Measurements from ENCODE around the gene GFER.

GRCh38 chr16:1990351-1991134 is 6.5 kb downstream of the GFER start:
- TF ChIP-seq CTCF (IDR thresholded peaks at IDR 0.05; ENCODE audit: borderline replicate concordance, extremely low read depth, low read length, poor library complexity, severe bottlenecking) (no peak), EZH2 (IDR thresholded peaks at IDR 0.05; ENCODE audit: borderline replicate concordance, low read depth, low read length, severe bottlenecking) (no peak)

Data from DND-41 (cell line).